ENCODE measurements around the gene EIF1AD. TPM values are rescaled to one million over a fixed set of nuclear protein-coding genes. Genes with fewer than 3 reads are reported as not detected.
"Not testable (repeated sequence)": the region's sequence is repeated elsewhere in the genome, so short reads cannot be mapped to it uniquely, and the experiment has no call there.

Gene EIF1AD
- total and polyA plus RNA-seq, 2 donors = 17.8 to 24.7 TPM

GRCh38 chr11:66026017-66026529, 24.1 kb upstream of the EIF1AD start, which contains the start of gene CATSPER1:
TSS of gene CATSPER1 (minus strand) at chr11:66026479. CDS start at chr11:66026379, 100 bp downstream.
- no peaks in the 10 kb centered on the region for H3K36me3 ChIP-seq (ENCODE audit: control insufficient read depth in 2 of 2, insufficient read depth in 2 of 2, low read length in 1 of 2)
- H3K27ac ChIP-seq (ENCODE audit: low read depth in 1 of 2, low read length in 1 of 2) = no peak within 1 kb of the TSS
- H3K9me3 ChIP-seq (ENCODE audit: control insufficient read depth in 2 of 2, insufficient read depth in 1 of 2, low read length in 1 of 2) = no peaks in the 10 kb centered on the region
- WGBS = 97% methylated on average over 18 of the region's 18 CpGs
- H3K27me3 ChIP-seq (ENCODE audit: control insufficient read depth in 2 of 2, insufficient read depth in 1 of 2, low read length in 1 of 2) = peaks cover 4 to 32% of the 10 kb centered on the region in 2 donors
- peaks cover 0 to 3% of the 10 kb centered on the region in 2 donors for H3K4me1 ChIP-seq (ENCODE audit: control insufficient read depth in 2 of 2, insufficient read depth in 2 of 2, low read length in 2 of 2)
- no peak for DNase-seq (ENCODE audit: low read depth in 6 of 9, low spot score in 9 of 9)
- no peak within 1 kb of the TSS for H3K4me3 ChIP-seq (ENCODE audit: low read length in 2 of 2)

- not testable (repeated sequence) for DNase-seq (ENCODE audit: low read depth in 6 of 9, low spot score in 9 of 9); H3K36me3 ChIP-seq (ENCODE audit: control insufficient read depth in 2 of 2, insufficient read depth in 2 of 2, low read length in 1 of 2); H3K4me1 ChIP-seq (ENCODE audit: control insufficient read depth in 2 of 2, insufficient read depth in 2 of 2, low read length in 2 of 2); H3K9me3 ChIP-seq (ENCODE audit: control insufficient read depth in 2 of 2, insufficient read depth in 1 of 2, low read length in 1 of 2); H3K27ac ChIP-seq (ENCODE audit: low read depth in 1 of 2, low read length in 1 of 2); H3K4me3 ChIP-seq (ENCODE audit: low read length in 2 of 2)
- 95% methylated on average over 5 of the region's 5 CpGs for WGBS
- H3K27me3 ChIP-seq (ENCODE audit: control insufficient read depth in 2 of 2, insufficient read depth in 1 of 2, low read length in 1 of 2) = peaks cover 4 to 33% of the 10 kb centered on the region in 2 donors
Observed at GRCh38 chr11:66023186-66023440, 21.2 kb upstream of the EIF1AD start.

- Histone ChIP-seq H3K27ac (ENCODE audit: low read depth in 1 of 2, low read length in 1 of 2) (no peak overlapping the region), H3K9me3 (ENCODE audit: control insufficient read depth in 2 of 2, insufficient read depth in 1 of 2, low read length in 1 of 2) (no peaks in the 10 kb centered on the region), H3K4me3 (ENCODE audit: low read length in 2 of 2) (no peak overlapping the region), H3K4me1 (ENCODE audit: control insufficient read depth in 2 of 2, insufficient read depth in 2 of 2, low read length in 2 of 2) (peaks cover 0 to 3% of the 10 kb centered on the region in 2 donors), H3K36me3 (ENCODE audit: control insufficient read depth in 2 of 2, insufficient read depth in 2 of 2, low read length in 1 of 2) (no peaks in the 10 kb centered on the region), H3K27me3 (ENCODE audit: control insufficient read depth in 2 of 2, insufficient read depth in 1 of 2, low read length in 1 of 2) (peaks cover 4 to 33% of the 10 kb centered on the region in 2 donors)
- peak in 8 of 9 donors; percentile 15 to 74 (median 63) for DNase-seq (ENCODE audit: low read depth in 6 of 9, low spot score in 9 of 9)
- 25% methylated on average over 46 of the region's 46 CpGs for WGBS
Observed at GRCh38 chr11:66022401-66023185, 20.6 kb upstream of the EIF1AD start.

- H3K27ac ChIP-seq (ENCODE audit: low read depth in 1 of 2, low read length in 1 of 2) = no peak overlapping the region
- no peak overlapping the region for H3K4me3 ChIP-seq (ENCODE audit: low read length in 2 of 2)
- 79% methylated on average over 25 of the region's 25 CpGs for WGBS
- H3K4me1 ChIP-seq (ENCODE audit: control insufficient read depth in 2 of 2, insufficient read depth in 2 of 2, low read length in 2 of 2) = peaks cover 0 to 3% of the 10 kb centered on the region in 2 donors
- DNase-seq (ENCODE audit: low read depth in 6 of 9, low spot score in 9 of 9) = no peak
- peaks cover 4 to 30% of the 10 kb centered on the region in 2 donors for H3K27me3 ChIP-seq (ENCODE audit: control insufficient read depth in 2 of 2, insufficient read depth in 1 of 2, low read length in 1 of 2)
- no peaks in the 10 kb centered on the region for H3K9me3 ChIP-seq (ENCODE audit: control insufficient read depth in 2 of 2, insufficient read depth in 1 of 2, low read length in 1 of 2)
- no peaks in the 10 kb centered on the region for H3K36me3 ChIP-seq (ENCODE audit: control insufficient read depth in 2 of 2, insufficient read depth in 2 of 2, low read length in 1 of 2)
Observed at GRCh38 chr11:66020618-66021357, 18.8 kb upstream of the EIF1AD start.

- no peak overlapping the region for H3K27ac ChIP-seq (ENCODE audit: low read depth in 1 of 2, low read length in 1 of 2)
- no peak for DNase-seq (ENCODE audit: low read depth in 6 of 9, low spot score in 9 of 9)
- H3K4me1 ChIP-seq (ENCODE audit: control insufficient read depth in 2 of 2, insufficient read depth in 2 of 2, low read length in 2 of 2) = peaks cover 0 to 3% of the 10 kb centered on the region in 2 donors
- H3K27me3 ChIP-seq (ENCODE audit: control insufficient read depth in 2 of 2, insufficient read depth in 1 of 2, low read length in 1 of 2) = peaks cover 4 to 30% of the 10 kb centered on the region in 2 donors
- H3K9me3 ChIP-seq (ENCODE audit: control insufficient read depth in 2 of 2, insufficient read depth in 1 of 2, low read length in 1 of 2) = no peaks in the 10 kb centered on the region
- H3K36me3 ChIP-seq (ENCODE audit: control insufficient read depth in 2 of 2, insufficient read depth in 2 of 2, low read length in 1 of 2) = no peaks in the 10 kb centered on the region
- 85% methylated on average over 8 of the region's 8 CpGs for WGBS
- H3K4me3 ChIP-seq (ENCODE audit: low read length in 2 of 2) = no peak overlapping the region
Observed at GRCh38 chr11:66020212-66020611, 18.3 kb upstream of the EIF1AD start.

GRCh38 chr11:66017321-66017720, 15.4 kb upstream of the EIF1AD start:
- no peaks in the 10 kb centered on the region for H3K9me3 ChIP-seq (ENCODE audit: control insufficient read depth in 2 of 2, insufficient read depth in 1 of 2, low read length in 1 of 2)
- H3K27ac ChIP-seq (ENCODE audit: low read depth in 1 of 2, low read length in 1 of 2) = no peak overlapping the region
- 85% methylated on average over 4 of the region's 4 CpGs for WGBS
- DNase-seq (ENCODE audit: low read depth in 6 of 9, low spot score in 9 of 9) = no peak
- H3K36me3 ChIP-seq (ENCODE audit: control insufficient read depth in 2 of 2, insufficient read depth in 2 of 2, low read length in 1 of 2) = no peaks in the 10 kb centered on the region
- H3K27me3 ChIP-seq (ENCODE audit: control insufficient read depth in 2 of 2, insufficient read depth in 1 of 2, low read length in 1 of 2) = peaks cover 1 to 32% of the 10 kb centered on the region in 2 donors
- H3K4me3 ChIP-seq (ENCODE audit: low read length in 2 of 2) = no peak overlapping the region
- peaks cover 0 to 7% of the 10 kb centered on the region in 2 donors for H3K4me1 ChIP-seq (ENCODE audit: control insufficient read depth in 2 of 2, insufficient read depth in 2 of 2, low read length in 2 of 2)

GRCh38 chr11:66016793-66017177, 14.8 kb upstream of the EIF1AD start:
- Histone ChIP-seq H3K4me3 (ENCODE audit: low read length in 2 of 2) (no peak overlapping the region), H3K27ac (ENCODE audit: low read depth in 1 of 2, low read length in 1 of 2) (no peak overlapping the region), H3K9me3 (ENCODE audit: control insufficient read depth in 2 of 2, insufficient read depth in 1 of 2, low read length in 1 of 2) (no peaks in the 10 kb centered on the region), H3K27me3 (ENCODE audit: control insufficient read depth in 2 of 2, insufficient read depth in 1 of 2, low read length in 1 of 2) (peaks cover 6 to 34% of the 10 kb centered on the region in 2 donors), H3K4me1 (ENCODE audit: control insufficient read depth in 2 of 2, insufficient read depth in 2 of 2, low read length in 2 of 2) (peaks cover 2 to 8% of the 10 kb centered on the region in 2 donors), H3K36me3 (ENCODE audit: control insufficient read depth in 2 of 2, insufficient read depth in 2 of 2, low read length in 1 of 2) (no peaks in the 10 kb centered on the region)
- DNase-seq (ENCODE audit: low read depth in 6 of 9, low spot score in 9 of 9) = no peak
- 97% methylated on average over 10 of the region's 10 CpGs for WGBS

- no peaks in the 10 kb centered on the region for H3K9me3 ChIP-seq (ENCODE audit: control insufficient read depth in 2 of 2, insufficient read depth in 1 of 2, low read length in 1 of 2)
- WGBS = 97% methylated on average over 18 of the region's 18 CpGs
- H3K27ac ChIP-seq (ENCODE audit: low read depth in 1 of 2, low read length in 1 of 2) = no peak overlapping the region
- no peak for DNase-seq (ENCODE audit: low read depth in 6 of 9, low spot score in 9 of 9)
- no peaks in the 10 kb centered on the region for H3K36me3 ChIP-seq (ENCODE audit: control insufficient read depth in 2 of 2, insufficient read depth in 2 of 2, low read length in 1 of 2)
- peaks cover 2 to 11% of the 10 kb centered on the region in 2 donors for H3K4me1 ChIP-seq (ENCODE audit: control insufficient read depth in 2 of 2, insufficient read depth in 2 of 2, low read length in 2 of 2)
- no peak overlapping the region for H3K4me3 ChIP-seq (ENCODE audit: low read length in 2 of 2)
- H3K27me3 ChIP-seq (ENCODE audit: control insufficient read depth in 2 of 2, insufficient read depth in 1 of 2, low read length in 1 of 2) = peaks cover 12 to 34% of the 10 kb centered on the region in 2 donors
Observed at GRCh38 chr11:66015936-66016792, 14.2 kb upstream of the EIF1AD start.

Measured in thymus (tissue), 11 donors.